Keratinocyte (primary cell): ENCODE data around the gene GTF2H1. TPM values are rescaled to one million over a fixed set of nuclear protein-coding genes. Genes with fewer than 3 reads are reported as not detected.
A peak's percentile ranks its signal among the peaks of the same experiment; 100 is the strongest.

ENCODE experiments used
- DNase-seq: peaks from one replicate; pipeline ENCODE4 v3.0.0-alpha.2; 2011; ENCODE audit warnings: low read depth, missing footprints, low spot score
- FAIRE-seq: peaks from 2 replicates; lab custom pipeline; 2011; peaks lifted over from hg19 to GRCh38; lab: Jason Lieb, UNC
- H2AFZ ChIP-seq: 2 replicates; pipeline ENCODE4 v1.6.0; 2012; ENCODE audit warnings: low read length, control low read depth, inconsistent platforms; ENCODE audit not compliant: control insufficient read depth
- H3K27ac ChIP-seq: 2 replicates; pipeline ENCODE4 v1.5.1; 2011; ENCODE audit warnings: low read length; ENCODE audit not compliant: control insufficient read depth, insufficient read depth
- H3K27me3 ChIP-seq: 3 replicates; pipeline ENCODE4 v1.6.0; 2011; ENCODE audit warnings: low read length; ENCODE audit not compliant: control insufficient read depth, insufficient read depth; ENCODE audit errors: extremely low read depth
- H3K36me3 ChIP-seq, 2 experiments: 2 replicates in 1 of 2; 3 replicates in 1 of 2; pipeline ENCODE4 v1.5.1; 2011; ENCODE audit warnings: low read length in 2 of 2, mild to moderate bottlenecking in 1 of 2; ENCODE audit not compliant: control insufficient read depth in 2 of 2, insufficient read depth in 2 of 2; ENCODE audit errors: extremely low read depth in 1 of 2
- H3K4me1 ChIP-seq: 3 replicates; pipeline ENCODE4 v1.5.1; 2011; ENCODE audit warnings: low read length; ENCODE audit not compliant: control insufficient read depth, insufficient read depth; ENCODE audit errors: extremely low read depth
- H3K4me2 ChIP-seq: 3 replicates; pipeline ENCODE4 v1.6.0; 2011; ENCODE audit warnings: low read depth, low read length; ENCODE audit not compliant: control insufficient read depth, insufficient read depth; ENCODE audit errors: extremely low read depth
- H3K4me3 ChIP-seq, 3 experiments: fragments of 200-600 bp in 1 of 3; sonication (generic) in 1 of 3; 2 replicates in 2 of 3; 3 replicates in 1 of 3; pipeline ENCODE4 v1.5.1; 2011 to 2016; ENCODE audit warnings: low read length in 3 of 3, mild to moderate bottlenecking in 3 of 3, control low read depth in 2 of 3, inconsistent platforms in 1 of 3, low read depth in 1 of 3, mixed read lengths in 1 of 3, mixed run types in 1 of 3, moderate library complexity in 1 of 3; ENCODE audit not compliant: control insufficient read depth in 2 of 3, insufficient read depth in 2 of 3; ENCODE audit errors: extremely low read depth in 1 of 3
- H3K79me2 ChIP-seq: 2 replicates; pipeline ENCODE4 v1.6.0; 2012; ENCODE audit warnings: low read length; ENCODE audit not compliant: control insufficient read depth, insufficient read depth
- H3K9ac ChIP-seq: 3 replicates; pipeline ENCODE4 v1.6.0; 2011; ENCODE audit warnings: low read length; ENCODE audit not compliant: control insufficient read depth, insufficient read depth; ENCODE audit errors: extremely low read depth
- H3K9me1 ChIP-seq: 3 replicates; pipeline ENCODE4 v1.6.0; 2011; ENCODE audit warnings: low read length; ENCODE audit not compliant: control insufficient read depth, insufficient read depth; ENCODE audit errors: extremely low read depth
- H3K9me3 ChIP-seq: 2 replicates; pipeline ENCODE4 v1.5.1; 2012; ENCODE audit warnings: low read depth, low read length; ENCODE audit not compliant: control insufficient read depth
- H4K20me1 ChIP-seq: 3 replicates; pipeline ENCODE4 v1.6.0; 2011; ENCODE audit warnings: low read length; ENCODE audit not compliant: control insufficient read depth, insufficient read depth; ENCODE audit errors: extremely low read depth
- EZH2 ChIP-seq: IDR thresholded peaks from one replicate; pipeline ENCODE4 v1.6.1; 2012; ENCODE audit warnings: inconsistent platforms, mild to moderate bottlenecking, low read length, moderate library complexity
- dilution Hi-C: fragments of 300-500 bp; cut with MboI; formaldehyde crosslinking; loops from one replicate; pipeline ENCODE4 v1.7.0; 2020; ENCODE audit warnings: low sequenced_read_pairs; ENCODE audit not compliant: extremely low pct_ligation_motif_present
- polyA plus RNA-seq, 5 experiments: library from polyadenylated mRNA; depleted of rRNA in 3 of 5; stranded (reverse) in 3 of 5; stranded (forward) in 1 of 5; unstranded in 1 of 5; fragments of >200 nt; gene quantifications; 1 replicate in 1 of 5; 2 replicates in 3 of 5; 3 replicates in 1 of 5; pipeline versions ENCODE4 v1.2.1 to v1.2.3, GENCODE V29; 2011 to 2012; ENCODE audit warnings: missing spikeins in 2 of 5, low read depth in 1 of 5, low replicate concordance in 1 of 5
- TF ChIP-seq, protein P1 (sequence below), 3 experiments: IDR thresholded peaks in 1 of 3; conservative IDR thresholded peaks in 1 of 3; optimal IDR thresholded peaks in 1 of 3; 2 replicates in 2 of 3; 3 replicates in 1 of 3; pipeline versions ENCODE3 to v1.5.1; 2011; ENCODE audit warnings: low read length in 3 of 3, mild to moderate bottlenecking in 3 of 3, moderate library complexity in 2 of 3, control low read depth in 1 of 3, inconsistent platforms in 1 of 3; ENCODE audit not compliant: insufficient read depth in 2 of 3; ENCODE audit errors: extremely low read depth in 1 of 3

Gene GTF2H1
- polyA plus RNA-seq, 1 donor (not counting 4 experiments of a cell fraction or from before 2014, with no cell fraction given): 42.1 TPM

DNA sequence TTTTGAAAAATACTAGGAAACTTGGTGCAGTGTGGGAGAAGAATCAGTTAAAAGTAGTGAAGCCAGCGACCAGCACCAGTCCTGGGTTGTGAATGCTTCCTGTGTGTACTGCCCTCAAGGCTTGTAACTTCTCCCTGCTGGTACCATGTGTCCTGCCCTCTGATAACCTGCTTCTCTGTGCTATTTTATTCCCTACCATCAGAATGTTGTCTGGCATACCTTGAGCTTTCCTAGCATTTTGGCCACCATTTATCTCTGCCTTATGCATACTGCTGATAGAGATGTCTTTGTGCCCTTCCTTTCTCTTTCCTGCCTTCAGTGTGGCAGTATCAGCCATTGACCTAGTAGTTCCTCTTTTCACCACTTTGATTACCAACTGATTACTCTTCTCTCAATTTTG is 2.0 kb downstream of the GTF2H1 start:
- FAIRE-seq: no peak
- Histone ChIP-seq H3K27me3 (no peaks in the 10 kb centered on the region), H3K9me1 (peaks cover 2% of the 10 kb centered on the region), H4K20me1 (no peaks in the 10 kb centered on the region), H3K4me2 (peak overlapping the region; percentile 92), H3K9me3 (no peaks in the 10 kb centered on the region), H3K9ac (peak overlapping the region; percentile 97), H3K79me2 (peaks cover 74% of the 10 kb centered on the region), H3K4me3 (peak overlapping the region; percentile 62 to 97 (median 69)), H3K4me1 (peaks cover 35% of the 10 kb centered on the region), H2AFZ (no peak overlapping the region), H3K27ac (peak overlapping the region; percentile 22), H3K36me3 (peaks cover 0 to 4% of the 10 kb centered on the region in 2 experiments)
- TF ChIP-seq EZH2: no peak
- dilution Hi-C loops: no loop called here
- no peak for DNase-seq

DNA sequence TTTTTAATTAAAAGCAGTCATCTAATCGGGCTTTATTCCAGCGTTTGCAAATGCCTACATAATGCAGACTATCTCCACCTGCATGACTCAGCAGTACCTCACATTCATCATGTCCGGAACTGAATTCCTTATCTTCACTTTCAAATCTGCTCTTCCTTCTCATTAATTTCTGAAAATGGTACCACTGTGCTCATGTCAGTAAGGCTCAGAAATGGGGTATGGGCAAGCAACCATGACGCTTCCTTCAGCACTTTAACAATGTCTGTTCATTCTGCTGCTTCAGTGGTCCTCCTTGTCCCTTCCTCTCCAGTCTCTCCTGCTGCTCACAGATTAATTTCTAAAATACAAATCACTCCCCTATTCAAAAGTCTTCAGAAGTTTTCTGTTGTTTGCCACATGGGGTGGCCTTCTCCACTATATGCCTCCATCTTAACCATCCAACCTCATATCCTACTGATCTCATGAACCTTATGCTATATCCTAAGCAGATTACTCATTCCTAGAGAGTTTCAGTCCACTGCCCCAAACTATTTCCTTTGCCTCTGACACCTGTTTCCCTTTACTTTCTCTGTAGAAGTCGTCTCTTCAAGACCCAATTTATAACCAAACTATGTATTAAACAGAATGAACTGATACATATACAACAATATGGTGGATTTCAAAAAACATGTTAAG is 7.0 kb downstream of the GTF2H1 start:
- dilution Hi-C loops: no loop called here
- peak overlapping the region; percentile 42 for H3K9ac ChIP-seq
- FAIRE-seq (peak; percentile 88), DNase-seq (peak; percentile 48)
- peaks cover 9 to 20% of the 10 kb centered on the region in 2 experiments for H3K36me3 ChIP-seq
- H3K79me2 ChIP-seq: peaks cover 67% of the 10 kb centered on the region
- H3K4me2 ChIP-seq: peak overlapping the region; percentile 93
- H3K27me3 ChIP-seq: no peaks in the 10 kb centered on the region
- no peaks in the 10 kb centered on the region for H3K9me1 ChIP-seq
- peaks cover 21% of the 10 kb centered on the region for H3K4me1 ChIP-seq
- H4K20me1 ChIP-seq: no peaks in the 10 kb centered on the region
- peak overlapping the region; percentile 80 for H3K27ac ChIP-seq
- H3K4me3 ChIP-seq: peak overlapping the region in 2 of 3 experiments; percentile 29 to 50
- H3K9me3 ChIP-seq: no peaks in the 10 kb centered on the region
- peak overlapping the region; percentile 37 for H2AFZ ChIP-seq
- TF ChIP-seq, protein P1, sequence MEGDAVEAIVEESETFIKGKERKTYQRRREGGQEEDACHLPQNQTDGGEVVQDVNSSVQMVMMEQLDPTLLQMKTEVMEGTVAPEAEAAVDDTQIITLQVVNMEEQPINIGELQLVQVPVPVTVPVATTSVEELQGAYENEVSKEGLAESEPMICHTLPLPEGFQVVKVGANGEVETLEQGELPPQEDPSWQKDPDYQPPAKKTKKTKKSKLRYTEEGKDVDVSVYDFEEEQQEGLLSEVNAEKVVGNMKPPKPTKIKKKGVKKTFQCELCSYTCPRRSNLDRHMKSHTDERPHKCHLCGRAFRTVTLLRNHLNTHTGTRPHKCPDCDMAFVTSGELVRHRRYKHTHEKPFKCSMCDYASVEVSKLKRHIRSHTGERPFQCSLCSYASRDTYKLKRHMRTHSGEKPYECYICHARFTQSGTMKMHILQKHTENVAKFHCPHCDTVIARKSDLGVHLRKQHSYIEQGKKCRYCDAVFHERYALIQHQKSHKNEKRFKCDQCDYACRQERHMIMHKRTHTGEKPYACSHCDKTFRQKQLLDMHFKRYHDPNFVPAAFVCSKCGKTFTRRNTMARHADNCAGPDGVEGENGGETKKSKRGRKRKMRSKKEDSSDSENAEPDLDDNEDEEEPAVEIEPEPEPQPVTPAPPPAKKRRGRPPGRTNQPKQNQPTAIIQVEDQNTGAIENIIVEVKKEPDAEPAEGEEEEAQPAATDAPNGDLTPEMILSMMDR (optimal IDR thresholded peaks at IDR 0.05 in 1 of 3, IDR thresholded peaks at IDR 0.05 in 1 of 3, conservative IDR thresholded peaks at IDR 0.05 in 1 of 3; ENCODE audit: extremely low read depth in 1 of 3, insufficient read depth in 2 of 3, low read length in 3 of 3): no peak
- no peak for TF ChIP-seq EZH2
